ENCODE data around the gene YKT6.
"Not testable (repeated sequence)": the region's sequence is repeated elsewhere in the genome, so short reads cannot be mapped to it uniquely, and the experiment has no call there.

Gene YKT6

DNA sequence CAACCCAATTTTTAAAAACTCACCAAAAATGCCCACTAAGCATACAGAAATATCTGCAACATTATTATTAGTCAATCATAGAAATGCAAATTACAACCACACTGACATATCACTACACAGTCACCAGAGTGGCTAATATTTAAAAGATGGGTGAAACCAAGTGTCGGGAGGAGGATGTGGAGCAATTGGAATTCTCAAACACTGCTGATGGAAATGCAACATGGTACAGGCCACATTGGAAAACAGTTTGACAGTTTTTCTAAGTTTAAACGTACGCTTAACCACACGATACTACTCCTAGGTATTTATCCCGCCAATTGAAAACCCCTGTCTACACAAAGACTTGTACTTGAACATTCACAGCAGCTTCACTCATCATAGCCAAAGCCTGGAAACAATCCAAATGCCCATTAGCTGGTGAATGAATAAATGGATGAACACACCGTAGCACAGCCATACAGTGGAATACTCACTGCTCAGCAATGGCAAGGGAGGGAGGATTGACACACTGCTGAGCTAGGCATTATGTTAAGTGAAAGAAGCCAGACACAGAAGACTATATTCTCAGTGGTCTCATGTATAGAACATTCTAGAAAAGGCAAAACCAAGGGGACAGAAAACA is 27.9 kb upstream of the YKT6 start:
- no peak for DNase-seq

DNA sequence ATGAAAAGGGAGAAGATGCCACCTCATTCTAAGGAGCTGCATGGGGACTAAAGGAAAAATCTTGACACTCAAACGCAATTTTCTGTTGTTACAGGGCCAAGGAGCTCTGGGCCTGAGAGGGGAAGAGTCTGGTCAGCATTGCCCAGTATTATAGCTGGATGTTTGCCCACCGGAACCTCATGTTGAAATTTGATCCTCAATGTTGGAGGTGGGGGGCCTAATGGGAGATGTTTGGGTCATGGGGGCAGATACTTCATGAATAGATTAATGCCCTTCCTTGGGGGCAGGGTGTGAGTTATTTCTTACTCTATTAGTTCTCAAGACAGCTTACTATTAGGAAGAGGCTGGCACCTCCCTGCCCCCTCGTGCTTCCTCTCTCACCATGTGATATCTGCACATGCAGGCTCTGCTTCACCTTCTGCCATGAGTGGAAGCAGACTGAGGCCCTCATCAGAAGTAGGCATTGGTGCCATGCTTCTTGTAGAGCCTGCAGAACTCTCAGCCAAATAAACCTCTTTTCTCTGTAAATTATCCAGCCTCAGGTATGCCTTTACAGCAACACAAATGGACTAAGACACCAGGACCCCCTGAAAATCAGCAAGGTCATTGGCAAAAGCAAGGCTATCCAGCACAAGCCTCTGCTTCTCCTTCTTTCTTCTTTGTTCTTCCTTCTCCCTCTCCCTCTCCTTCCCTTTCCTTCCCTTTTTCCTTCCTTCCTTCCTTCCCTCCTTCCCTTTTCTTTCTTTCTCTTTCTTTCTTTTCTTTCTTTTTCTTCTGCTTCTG is 26.7 kb upstream of the YKT6 start:
- DNase-seq, result no peak

DNA sequence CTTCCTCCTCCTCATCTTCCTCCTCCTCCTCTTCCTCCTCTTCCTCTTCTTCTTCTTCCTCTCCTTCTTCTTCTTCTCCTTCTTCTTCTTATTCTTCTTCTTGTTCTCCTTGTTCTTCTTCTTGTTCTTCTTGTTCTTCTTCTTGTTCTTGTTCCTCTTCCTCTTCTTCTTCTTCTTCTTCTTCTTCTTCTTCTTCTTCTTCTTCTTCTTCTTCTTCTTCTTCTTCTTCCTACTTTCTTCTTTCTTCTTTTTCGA is 26.2 kb upstream of the YKT6 start:
- not testable (repeated sequence) for DNase-seq

DNA sequence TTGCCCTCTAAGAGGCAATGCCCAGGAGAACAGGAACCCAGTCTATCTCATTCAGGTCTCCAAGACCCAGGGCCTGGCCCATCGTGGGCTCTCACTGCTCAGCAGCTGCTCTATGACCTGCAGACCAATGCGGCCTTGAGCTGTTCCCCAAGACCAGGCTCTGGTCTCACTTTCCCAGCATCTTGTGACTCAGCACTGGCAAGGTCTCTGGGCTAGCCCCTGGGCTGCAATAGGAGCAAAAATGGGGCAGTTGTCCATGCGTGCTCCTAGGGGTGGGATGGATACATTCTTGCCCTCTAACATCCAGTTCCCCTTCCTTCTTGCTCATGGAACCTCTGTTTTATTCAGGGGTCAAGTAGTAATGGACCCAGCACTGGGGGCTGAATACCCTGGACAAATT is 25.0 kb upstream of the YKT6 start:
- DNase-seq, result no peak

DNA sequence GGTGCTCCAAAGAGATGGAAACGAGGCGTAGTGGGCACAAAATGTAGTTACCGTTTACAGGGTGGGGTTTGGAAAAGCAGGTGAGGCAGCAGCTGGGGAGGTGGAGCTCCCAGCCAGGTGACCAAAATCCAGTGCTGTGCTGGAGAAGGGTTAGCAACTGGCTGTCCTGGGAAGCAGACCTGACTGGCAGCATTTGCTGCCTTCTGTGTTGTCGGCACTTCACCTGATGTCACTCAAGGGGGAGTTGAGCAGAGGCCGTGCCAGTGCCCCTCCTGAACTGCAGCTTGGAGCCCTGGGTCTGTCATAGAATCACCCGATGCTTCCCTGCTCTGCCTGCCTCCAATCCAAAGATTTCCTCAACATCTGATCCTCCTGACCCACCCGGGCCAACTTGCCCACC is 24.3 kb upstream of the YKT6 start:
- no peak for DNase-seq

DNA sequence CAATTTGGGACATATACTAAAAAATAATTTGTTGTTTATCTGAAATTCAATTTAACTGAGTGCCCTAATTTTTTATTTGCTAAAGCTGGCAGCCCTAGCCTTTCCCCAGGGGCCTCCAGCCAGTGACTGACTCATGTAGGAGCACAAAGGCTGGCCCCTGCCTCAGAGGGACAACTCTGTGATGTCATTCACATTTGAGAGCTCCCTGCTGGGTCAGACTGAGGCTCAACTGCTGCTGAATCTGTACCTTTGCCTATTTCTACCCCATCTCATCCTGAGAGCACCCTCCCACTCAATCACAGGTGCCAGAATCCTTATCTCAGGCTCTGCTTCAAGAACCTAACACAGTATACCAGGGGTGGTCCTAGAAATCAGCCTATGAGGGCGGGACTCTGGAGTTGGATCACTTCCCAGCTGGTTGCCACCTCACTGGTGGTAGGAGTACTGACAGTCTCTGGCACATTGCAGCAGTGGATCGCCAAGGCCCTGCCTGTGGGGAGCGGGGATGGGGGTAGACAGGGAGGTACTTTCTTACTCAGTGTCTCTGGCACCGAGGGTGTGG is 23.1 kb upstream of the YKT6 start:
- no peak for DNase-seq

DNA sequence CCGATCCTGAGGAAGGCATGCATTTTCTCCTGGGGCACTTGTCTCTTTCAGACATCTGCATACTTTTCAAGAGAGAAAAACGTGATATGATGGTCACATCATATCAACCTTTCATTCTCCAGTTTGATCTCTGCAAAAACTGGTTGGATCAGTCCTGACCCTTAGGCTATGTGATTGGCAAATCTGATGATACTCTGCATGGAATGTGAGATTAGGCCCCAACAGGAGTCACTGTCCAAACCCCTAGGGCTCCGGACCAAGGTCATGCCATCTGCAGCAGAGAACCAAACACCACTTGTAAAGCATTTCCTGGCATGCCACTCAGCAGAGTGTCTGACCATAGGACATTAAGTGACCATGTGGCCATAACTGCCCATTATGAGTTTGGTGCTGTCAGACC is 20.1 kb upstream of the YKT6 start:
- DNase-seq, result no peak

DNA sequence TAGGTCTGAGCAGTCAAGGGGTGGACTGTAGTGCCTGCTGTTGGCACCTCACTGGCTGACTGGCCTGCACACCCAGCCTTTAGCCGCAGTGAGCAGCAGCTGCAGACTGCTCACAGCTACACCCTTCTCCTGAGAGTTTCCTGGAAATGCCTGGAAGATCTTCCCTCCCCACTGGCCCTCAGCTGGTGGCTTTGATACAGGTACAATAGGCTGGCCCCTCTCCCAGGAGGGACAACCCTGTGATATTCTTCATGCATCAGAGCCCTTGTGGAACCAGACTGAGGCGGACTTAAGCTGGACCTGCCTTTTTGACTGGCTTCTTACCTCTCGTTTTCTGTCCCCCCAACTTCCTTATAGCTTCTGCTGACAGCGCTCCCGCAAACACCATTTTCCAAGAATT is 18.0 kb upstream of the YKT6 start:
- no peak for DNase-seq

DNA sequence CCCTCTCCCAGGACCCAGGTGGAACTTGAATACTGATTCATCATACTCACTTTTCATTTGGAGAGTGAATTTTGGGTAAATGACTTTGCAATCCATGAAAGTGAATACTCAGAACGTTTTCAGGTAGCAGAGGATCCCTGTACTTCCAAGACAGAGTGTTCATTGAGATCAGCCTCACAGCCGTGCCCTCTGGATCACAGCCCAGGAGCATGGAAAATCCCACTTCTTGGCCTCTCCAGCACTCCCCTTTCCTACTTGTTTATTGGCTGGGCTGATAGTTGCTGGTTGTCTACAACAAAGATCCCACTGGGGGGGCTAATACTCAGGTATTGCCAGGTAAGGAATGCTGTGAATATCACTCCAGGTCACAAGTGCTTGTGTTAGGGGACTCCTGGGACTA is 17.4 kb upstream of the YKT6 start:
- no peak for DNase-seq

DNA sequence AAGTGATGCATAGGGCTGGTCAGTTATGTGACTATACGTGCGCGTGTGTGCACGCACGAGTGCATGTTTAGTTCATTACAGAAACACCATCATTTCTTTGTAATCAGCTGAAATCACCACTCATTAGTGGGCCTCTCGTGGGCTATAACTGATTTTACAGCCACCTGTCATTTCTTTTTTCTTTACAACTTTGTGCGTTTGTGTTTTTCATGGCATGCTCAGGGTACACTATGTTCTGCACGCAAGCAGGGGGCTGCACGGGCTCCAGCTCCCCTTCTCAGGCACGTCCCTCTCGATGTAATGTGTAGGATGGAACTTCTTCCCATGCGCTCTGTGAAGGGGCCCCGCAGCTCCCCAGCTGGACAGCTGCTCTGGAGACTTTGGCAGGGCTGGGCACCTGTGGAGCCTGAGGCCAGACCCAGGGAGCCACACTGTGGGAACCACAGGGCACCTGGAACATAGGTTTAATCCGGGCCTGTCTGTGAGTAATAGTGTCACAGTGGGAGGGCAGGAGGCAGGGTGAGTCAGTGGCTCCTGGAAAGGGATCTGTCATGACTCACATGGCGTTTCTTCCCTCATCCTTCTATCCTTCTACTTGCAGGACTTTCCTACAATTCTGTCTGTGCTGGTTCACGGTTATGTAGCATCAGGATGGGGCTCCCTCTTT is 16.4 kb upstream of the YKT6 start:
- DNase-seq, result no peak

DNA sequence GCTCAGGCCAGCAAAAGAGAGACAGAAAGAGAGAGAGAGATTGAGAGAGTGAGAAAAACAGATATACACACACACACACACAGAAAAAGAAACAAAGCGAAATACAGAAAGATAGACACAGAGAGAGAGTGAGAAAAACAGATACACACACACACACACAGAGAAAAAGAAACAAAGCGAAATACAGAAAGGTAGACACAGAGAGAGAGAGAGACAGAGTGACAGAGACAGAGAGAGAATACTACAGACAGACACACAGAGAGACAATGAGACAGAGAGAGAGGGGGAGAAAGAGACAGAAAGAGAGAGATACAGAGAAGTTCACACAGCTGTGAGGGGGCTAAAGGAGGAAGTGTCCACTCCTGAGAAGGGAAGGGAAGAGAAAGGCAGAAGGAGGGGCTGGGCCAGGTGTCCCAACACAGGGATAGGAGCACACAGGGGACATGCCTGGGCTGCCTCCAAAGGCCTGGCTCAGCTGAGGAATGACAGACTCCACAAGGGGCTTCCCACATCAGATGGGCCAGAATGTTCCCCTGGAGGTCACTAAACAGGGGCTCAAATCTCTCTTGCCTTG is 15.8 kb upstream of the YKT6 start:
- no peak for DNase-seq

DNA sequence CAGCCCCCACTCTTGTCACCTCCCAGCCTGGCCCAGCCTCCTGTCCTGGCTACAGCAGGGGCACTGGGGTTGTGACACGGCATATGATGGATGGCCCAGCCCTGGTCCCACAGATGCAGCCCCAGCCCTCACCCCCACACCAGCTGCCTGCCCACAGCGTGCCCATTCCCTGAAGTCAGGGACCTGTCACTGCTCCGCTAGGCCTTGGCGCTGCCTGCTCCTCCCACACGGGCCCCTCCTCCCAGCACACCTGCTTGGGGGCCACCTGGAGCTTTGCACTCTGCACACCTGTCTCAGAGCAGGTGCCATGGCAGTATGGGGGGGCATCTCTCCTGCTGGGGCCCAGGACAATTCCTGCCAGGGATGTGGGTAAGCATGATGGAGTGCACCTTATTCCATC is 15.0 kb upstream of the YKT6 start:
- DNase-seq, result no peak

DNA sequence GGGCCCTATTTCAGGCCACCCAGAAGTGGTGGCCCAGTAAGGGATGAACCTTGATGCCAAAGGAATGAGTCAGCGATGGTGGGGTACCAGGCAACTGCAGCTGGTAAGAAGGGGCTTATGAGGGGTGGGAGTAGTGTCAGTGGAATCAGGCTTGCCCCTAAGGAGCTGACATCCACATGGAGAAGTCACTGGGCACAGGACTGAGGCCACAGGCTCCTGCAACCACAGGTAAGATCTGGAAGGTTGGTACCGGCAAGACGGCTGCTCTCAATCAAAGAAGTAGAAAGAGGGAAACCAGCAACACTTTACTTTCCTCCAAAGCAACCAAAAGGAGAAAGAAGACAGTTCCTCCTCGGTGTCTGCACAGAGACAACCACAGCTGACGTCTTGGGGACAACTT is 14.0 kb upstream of the YKT6 start:
- no peak for DNase-seq

DNA sequence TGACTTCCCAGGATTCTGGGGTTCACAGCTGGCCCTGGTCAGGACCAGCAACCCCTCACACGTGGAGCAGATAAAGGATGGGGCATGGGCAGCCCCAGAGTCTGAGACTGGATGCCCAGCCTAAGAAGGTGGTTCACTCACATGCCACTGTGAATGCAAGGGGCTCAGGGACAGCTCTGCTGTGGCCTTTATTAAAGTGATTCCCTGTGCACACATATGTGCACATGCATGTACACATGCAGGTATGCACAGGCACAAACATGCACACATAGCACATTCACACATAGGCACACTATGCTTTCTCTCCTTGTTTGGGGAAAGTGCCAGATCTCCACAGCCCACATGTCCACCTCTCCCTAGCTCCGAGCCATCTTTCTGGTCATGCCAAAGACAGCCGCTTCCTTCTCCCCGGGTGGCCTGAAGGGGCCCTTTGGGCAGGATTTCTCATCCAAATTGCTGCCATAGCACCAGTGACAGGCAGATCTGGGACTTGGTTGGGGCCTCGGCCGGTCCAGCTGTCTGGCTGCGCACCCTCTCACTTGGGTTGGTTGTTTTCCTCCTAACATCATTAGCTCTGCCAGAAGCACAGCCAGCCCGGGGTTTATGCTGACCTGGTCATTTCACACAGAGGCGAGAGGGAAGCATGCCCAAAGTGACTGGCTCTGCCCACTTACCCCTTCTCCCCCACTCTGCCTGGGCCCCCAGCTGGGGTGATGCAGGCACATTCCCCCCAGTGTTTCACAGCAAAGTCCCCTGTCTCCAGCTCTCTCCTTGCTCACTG is 13.0 kb upstream of the YKT6 start:
- DNase-seq, result no peak

DNA sequence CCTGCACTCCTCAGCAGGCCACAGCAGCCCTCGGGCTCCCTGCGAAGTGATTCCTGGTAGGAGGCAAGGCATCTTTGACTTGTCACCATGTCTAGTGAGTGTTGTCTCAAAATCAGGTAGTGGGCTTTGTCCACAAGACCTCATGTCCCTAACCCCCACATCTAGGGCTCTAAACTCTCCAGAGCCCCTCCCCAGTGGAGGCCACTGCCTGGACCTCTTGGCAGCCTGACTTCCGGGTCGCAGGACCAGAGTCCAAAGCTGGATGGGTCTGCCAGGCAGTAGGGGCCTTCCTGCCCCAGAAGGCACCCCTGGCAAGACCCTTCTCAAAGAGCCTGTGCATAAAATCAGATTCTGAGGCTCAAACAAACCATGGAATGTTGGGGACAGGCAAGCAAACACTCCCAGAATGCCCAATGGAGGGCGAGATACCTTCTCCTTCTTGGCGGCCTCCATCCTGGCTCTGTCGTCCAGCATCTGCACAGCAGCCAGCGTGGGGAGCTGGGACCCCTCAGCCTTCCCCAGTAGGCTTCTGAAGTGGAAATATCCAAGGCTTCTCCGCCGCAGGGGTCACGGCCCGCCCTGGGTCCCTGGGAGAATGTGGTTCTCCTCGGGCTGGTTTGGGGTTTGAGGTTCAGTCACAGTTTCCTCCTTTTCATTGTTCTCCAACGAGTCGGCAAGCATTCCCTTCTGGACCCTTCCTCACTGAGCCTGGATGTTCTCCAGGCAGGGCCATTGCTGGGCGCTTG is 12.1 kb upstream of the YKT6 start:
- DNase-seq, result no peak

DNA sequence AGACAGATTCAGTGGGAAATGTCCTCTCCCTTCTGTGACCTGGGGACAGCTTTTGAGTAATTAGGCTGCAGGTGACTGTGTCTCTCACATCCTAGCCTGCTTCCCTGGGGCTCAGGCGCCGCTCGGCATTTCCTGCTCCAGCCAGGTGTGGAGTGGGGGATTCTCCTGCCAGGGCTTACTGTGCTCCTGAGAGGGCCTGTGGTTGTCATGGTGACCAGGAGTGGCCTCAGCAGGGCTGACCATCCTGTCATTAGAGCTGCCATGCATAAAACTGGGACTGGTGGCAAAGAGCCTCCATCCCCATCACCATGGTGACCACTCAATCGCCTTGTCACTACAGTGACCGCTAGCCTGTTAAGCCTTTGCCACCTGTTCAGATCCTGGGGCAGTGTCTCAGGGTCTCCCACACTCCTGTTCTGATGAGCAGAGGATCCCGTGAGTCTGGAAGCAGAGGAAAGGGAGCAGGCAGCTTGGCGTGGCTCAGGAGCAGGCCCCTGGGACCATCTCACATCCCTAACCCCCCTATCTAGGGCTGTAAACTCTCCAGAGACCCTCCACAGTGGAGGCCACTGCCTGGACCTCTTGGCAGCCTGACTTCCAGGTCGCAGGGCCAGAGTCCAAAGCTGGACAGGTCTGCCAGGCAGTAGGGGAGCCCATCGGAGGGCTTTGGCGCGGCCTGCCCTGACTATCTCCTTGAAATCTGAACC is 11.3 kb upstream of the YKT6 start, which contains the start of gene GCK:
GCK (minus strand) TSS at position 154 of the 707 bp plus-strand sequence. CDS start 486 bp downstream, outside the sequence.
- DNase-seq, result no peak

DNA sequence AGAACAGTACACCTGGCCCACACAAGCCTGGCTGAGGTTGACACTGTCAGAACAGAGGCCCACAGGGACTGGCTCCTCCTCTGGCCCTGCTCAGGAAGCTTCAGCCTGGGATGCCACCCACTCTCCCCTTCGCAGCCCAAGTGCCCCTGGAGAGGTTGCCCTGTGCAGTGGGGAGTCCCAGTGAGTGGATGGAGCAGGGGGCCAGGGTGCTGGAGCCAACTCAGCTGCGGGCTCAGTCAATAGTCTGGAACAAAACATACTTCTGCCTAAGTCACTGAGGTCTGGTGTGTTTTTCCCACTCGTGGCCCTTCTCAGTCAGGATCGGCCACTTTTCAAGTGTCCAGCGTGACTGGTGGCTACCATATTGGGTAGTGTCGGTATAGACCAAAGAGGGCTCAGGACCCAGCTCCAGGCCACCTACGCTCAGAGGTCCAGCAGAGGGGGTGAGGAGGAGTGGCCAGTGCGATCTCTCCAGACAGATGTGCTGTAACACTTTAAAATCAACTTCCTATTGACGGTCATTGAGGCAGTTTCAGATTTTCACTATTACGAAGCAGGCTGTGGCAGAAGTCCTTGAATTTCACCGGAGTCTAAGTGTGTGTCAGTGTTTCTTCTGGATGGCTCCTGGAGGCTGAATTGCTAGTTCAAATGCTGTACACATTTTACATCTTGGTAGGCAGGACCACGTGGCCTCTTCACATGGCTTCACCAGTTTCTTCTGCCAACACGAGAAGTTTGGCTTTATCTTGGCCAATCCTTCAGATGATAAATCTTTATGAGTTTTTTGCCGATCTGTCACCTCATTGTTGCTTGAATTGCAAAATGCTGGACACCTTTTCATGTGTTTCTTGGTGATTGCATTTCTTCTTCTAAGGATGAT is 10.5 kb upstream of the YKT6 start:
- DNase-seq, result no peak

DNA sequence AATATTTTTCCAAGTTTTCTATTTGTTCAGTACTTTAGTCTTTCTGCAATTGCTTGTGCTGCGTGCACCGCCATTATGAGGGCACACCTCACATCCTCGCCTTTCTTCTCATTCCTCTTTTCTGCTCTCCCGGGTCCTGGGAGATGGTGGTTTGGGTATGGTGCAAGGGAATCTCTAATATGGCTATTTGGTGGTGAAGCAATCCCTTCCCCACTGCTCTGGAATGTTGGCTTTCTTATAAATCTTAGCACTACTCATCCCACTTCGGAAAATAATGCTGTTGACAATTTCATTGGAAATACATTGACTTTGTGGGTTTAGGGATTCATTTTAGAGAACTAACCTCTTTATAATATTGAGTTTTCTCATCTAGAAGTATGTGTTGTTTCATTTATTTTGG is 9.6 kb upstream of the YKT6 start:
- DNase-seq, result no peak

DNA sequence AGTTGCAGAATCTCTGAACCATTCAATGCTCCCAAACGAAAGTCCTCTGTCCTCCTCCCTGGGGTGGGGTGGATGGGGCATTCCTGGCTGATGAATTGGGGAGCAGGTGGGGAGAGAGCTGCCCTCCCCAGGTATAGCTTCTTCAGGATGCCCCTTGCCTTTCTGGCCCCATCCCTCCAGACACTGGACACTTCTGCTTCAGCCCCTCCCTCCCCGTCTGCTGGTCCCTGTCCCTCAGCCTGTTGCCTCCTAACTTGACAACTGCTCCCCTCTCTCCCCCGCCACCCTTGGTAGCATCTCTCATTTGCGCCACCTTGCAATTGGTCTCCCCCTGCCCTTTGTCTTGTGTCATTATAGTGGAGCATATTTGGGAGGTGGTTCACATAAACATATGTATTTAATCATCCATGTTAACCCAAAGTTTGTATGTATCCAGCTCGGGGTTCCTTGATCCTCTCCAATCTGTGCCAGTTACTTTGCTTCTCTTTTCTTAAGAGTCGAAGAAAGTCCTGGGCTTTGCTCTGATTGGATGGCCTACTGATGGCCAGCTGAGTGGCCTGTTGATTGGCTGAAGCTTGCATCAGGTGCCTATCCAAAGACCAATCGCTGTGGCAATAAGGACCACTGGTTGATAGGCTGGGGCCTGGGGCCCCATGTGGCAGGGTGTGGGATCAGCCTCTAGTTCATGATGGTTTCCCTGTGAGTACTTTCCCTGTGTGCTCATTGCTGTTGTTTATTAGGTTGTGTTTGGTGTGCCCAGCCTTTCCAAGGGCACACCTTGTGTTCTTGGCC is 7.6 kb upstream of the YKT6 start:
- no peak for DNase-seq

DNA sequence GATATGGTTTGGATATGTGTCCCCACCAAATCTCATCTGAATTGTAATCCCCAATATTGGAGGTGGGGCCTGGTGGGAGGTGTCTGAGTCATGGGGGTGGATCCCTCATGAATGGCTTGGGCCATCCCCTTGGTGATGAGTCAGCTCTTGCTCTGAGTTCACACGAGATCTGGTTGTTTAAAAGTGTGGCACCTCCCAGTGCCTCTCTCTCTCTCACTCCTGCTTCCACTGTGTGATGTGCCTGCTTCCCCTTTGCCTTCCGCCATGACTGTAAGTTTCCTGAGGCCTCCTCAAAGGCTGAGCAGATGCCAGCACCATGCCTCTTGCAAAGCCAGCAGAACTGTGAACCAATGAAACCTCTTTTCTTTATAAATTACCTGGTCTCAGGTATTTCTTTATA is 6.7 kb upstream of the YKT6 start:
- DNase-seq, result no peak

Data from T-helper 1 cell (primary cell).